HepG2 (cell line): ENCODE results near the gene ACSM6. TPM values are rescaled to one million over a fixed set of nuclear protein-coding genes. Genes with fewer than 3 reads are reported as not detected.

Experiments
- ATAC-seq: fragments of 200-7000 bp; cut with Tn5 transposase; 3 replicates; pipeline ENCODE4 v1.9.1; 2020; ENCODE audit warnings: mild to moderate bottlenecking, moderate library complexity
- BruUV-seq: library from RNA; stranded (reverse); fragments of 400-500 nt; replicated peaks from 2 replicates; lab custom pipeline; 2021; lab: Mats Ljungman, UMichigan
- CTCF ChIA-PET: fragments of 300-600 bp; formaldehyde crosslinking; extraction: SDS; loops from one replicate; lab custom pipeline; 2021; ENCODE audit warnings: low total read pairs, inconsistent platforms, low intra/inter-chr PET ratio; lab: Yijun Ruan, JAX
- POLR2A ChIA-PET: fragments of 350-600 bp; sonication (Branson Sonifier 250); formaldehyde crosslinking; loops from one replicate; lab custom pipeline; 2020; ENCODE audit warnings: antibody characterized with exemption, inconsistent platforms; lab: Yijun Ruan, JAX
- DNase-seq: peaks from one replicate; pipeline ENCODE4 v3.0.0-alpha.2; 2015; ENCODE audit warnings: low spot score
- FAIRE-seq: peaks from 3 replicates; lab custom pipeline; 2011; peaks lifted over from hg19 to GRCh38; lab: Jason Lieb, UNC
- H2AFZ ChIP-seq: one replicate; pipeline ENCODE4 v1.6.1; 2011; ENCODE audit warnings: low read length, inconsistent platforms
- H3K27ac ChIP-seq: fragments of 300-600 bp; 3 replicates; pipeline ENCODE4 v1.8.0; 2011; ENCODE audit warnings: mixed run types, mild to moderate bottlenecking, mixed read lengths, low read length, inconsistent platforms; ENCODE audit not compliant: insufficient read depth; ENCODE audit errors: extremely low read length
- H3K27me3 ChIP-seq, 2 experiments: fragments of 200-600 bp in 1 of 2; 2 replicates in 1 of 2; 3 replicates in 1 of 2; pipeline versions ENCODE4 v1.6.0 to v1.8.0; 2011; ENCODE audit warnings: low read length in 2 of 2, mild to moderate bottlenecking in 2 of 2, moderate library complexity in 2 of 2, inconsistent platforms in 1 of 2; ENCODE audit not compliant: insufficient read depth in 2 of 2, control insufficient read depth in 1 of 2
- H3K36me3 ChIP-seq, 2 experiments: fragments of 200-600 bp in 1 of 2; replicated peaks in 1 of 2; 2 replicates in 1 of 2; 3 replicates in 1 of 2; pipeline versions ENCODE4 v1.5.1 to v1.8.0; 2011; ENCODE audit warnings: low read length in 2 of 2, inconsistent platforms in 1 of 2; ENCODE audit not compliant: insufficient read depth in 2 of 2, control insufficient read depth in 1 of 2
- H3K4me1 ChIP-seq: 2 replicates; pipeline ENCODE4 v1.5.1; 2012; ENCODE audit warnings: low read length, inconsistent platforms; ENCODE audit not compliant: insufficient read depth
- H3K4me2 ChIP-seq: 2 replicates; pipeline ENCODE4 v1.6.0; 2011; ENCODE audit warnings: low read depth, low read length, inconsistent platforms
- H3K4me3 ChIP-seq, 3 experiments: fragments of 200-600 bp in 1 of 3; sonication (generic), shearing (Covaris generic) in 1 of 3; replicated peaks in 1 of 3; 2 replicates each; pipeline ENCODE4 v1.5.1; 2011 to 2016; ENCODE audit warnings: low read length in 3 of 3, inconsistent platforms in 2 of 3, low read depth in 2 of 3, mild to moderate bottlenecking in 2 of 3, control low read depth in 1 of 3, mixed read lengths in 1 of 3; ENCODE audit not compliant: insufficient read depth in 1 of 3
- H3K79me2 ChIP-seq: one replicate; pipeline ENCODE4 v1.6.1; 2011; ENCODE audit warnings: low read length, inconsistent platforms; ENCODE audit not compliant: insufficient read depth
- H3K9ac ChIP-seq: 2 replicates; pipeline ENCODE4 v1.6.0; 2011; ENCODE audit warnings: mild to moderate bottlenecking, low read depth, low read length, inconsistent platforms; ENCODE audit not compliant: insufficient read depth
- H3K9me3 ChIP-seq: 2 replicates; pipeline ENCODE4 v1.5.1; 2012; ENCODE audit warnings: mild to moderate bottlenecking, low read length
- H4K20me1 ChIP-seq: 2 replicates; pipeline ENCODE4 v1.6.0; 2011; ENCODE audit warnings: inconsistent platforms, mild to moderate bottlenecking, low read length, moderate library complexity; ENCODE audit not compliant: insufficient read depth
- EP300 ChIP-seq, 3 experiments: sonication (generic) in 1 of 3; formaldehyde crosslinking in 1 of 3; IDR thresholded peaks; 2 replicates each; pipeline versions ENCODE4 v1.5.1 to v1.6.1; 2011 to 2020; ENCODE audit warnings: low read depth in 2 of 3, low read length in 2 of 3, borderline replicate concordance in 1 of 3, improper control_type of control experiment in 1 of 3, mild to moderate bottlenecking in 1 of 3, missing genetic modification reagents in 1 of 3, moderate library complexity in 1 of 3
- GATA4 ChIP-seq: sonication (generic); IDR thresholded peaks from 2 replicates; pipeline ENCODE4 v1.6.1; 2016; ENCODE audit warnings: antibody characterized with exemption, low read depth, borderline replicate concordance
- GATAD2A ChIP-seq: IDR thresholded peaks from 2 replicates; pipeline ENCODE4 v1.6.1; 2016
- HHEX ChIP-seq: IDR thresholded peaks from 2 replicates; pipeline ENCODE4 v1.6.1; 2016; ENCODE audit warnings: control low read depth
- KAT8 ChIP-seq: IDR thresholded peaks from 2 replicates; pipeline ENCODE4 v1.6.1; 2016; ENCODE audit warnings: missing genetic modification reagents, missing compliant biosample characterization
- MZF1 ChIP-seq: sonication (generic); formaldehyde crosslinking; IDR thresholded peaks from 2 replicates; pipeline ENCODE4 v1.8.1; 2023; ENCODE audit warnings: mild to moderate bottlenecking, missing genetic modification reagents, borderline replicate concordance
- RBM39 ChIP-seq: fragments of 200-400 bp; formaldehyde crosslinking; IDR thresholded peaks from one replicate; pipeline ENCODE4 v1.6.1; 2018; ENCODE audit warnings: antibody characterized with exemption, mild to moderate bottlenecking, low read depth, low read length; ENCODE audit not compliant: poor library complexity, severe bottlenecking
- RNF219 ChIP-seq: sonication (generic); formaldehyde crosslinking; IDR thresholded peaks from 2 replicates; pipeline ENCODE4 v1.5.0; 2020; ENCODE audit warnings: mild to moderate bottlenecking, missing genetic modification reagents
- SAFB2 ChIP-seq: sonication (generic); formaldehyde crosslinking; IDR thresholded peaks from 2 replicates; pipeline ENCODE4 v1.5.1; 2020; ENCODE audit warnings: missing genetic modification reagents, low read depth, mild to moderate bottlenecking, borderline replicate concordance
- SOX13 ChIP-seq, 3 experiments: fragments of 450-650 bp in 1 of 3; sonication (generic) in 1 of 3; formaldehyde crosslinking in 1 of 3; IDR thresholded peaks in 2 of 3; conservative IDR thresholded peaks in 1 of 3; 2 replicates each; pipeline versions ENCODE4 v1.5.0 to v1.6.1; 2016 to 2020; ENCODE audit warnings: antibody characterized with exemption in 1 of 3, mild to moderate bottlenecking in 1 of 3, missing compliant biosample characterization in 1 of 3, missing genetic modification reagents in 1 of 3, moderate library complexity in 1 of 3
- ZMYM4 ChIP-seq: sonication (generic); formaldehyde crosslinking; IDR thresholded peaks from 2 replicates; pipeline ENCODE4 v1.8.1; 2023; ENCODE audit warnings: mild to moderate bottlenecking, missing genetic modification reagents
- ZNF331 ChIP-seq: sonication (generic); formaldehyde crosslinking; IDR thresholded peaks from 2 replicates; pipeline ENCODE4 v1.4.0; 2020; ENCODE audit warnings: missing genetic modification reagents
- ZNF549 ChIP-seq: sonication (generic); formaldehyde crosslinking; IDR thresholded peaks from 2 replicates; pipeline ENCODE4 v1.5.0; 2020; ENCODE audit warnings: missing genetic modification reagents
- in situ Hi-C: cut with HindIII; loops from 2 replicates; pipeline ENCODE4 v1.10.0; 2017; ENCODE audit warnings: low pct_unique_long_range_greater_than_20kb; ENCODE audit not compliant: extremely low pct_ligation_motif_present
- intact Hi-C: fragments of 100-400 bp; cut with micrococcal nuclease; formaldehyde crosslinking; loops from one replicate; pipeline ENCODE4 v1.10.0; 2022; ENCODE audit not compliant: unreplicated experiment
- polyA plus RNA-seq, 8 experiments: library from polyadenylated mRNA; depleted of rRNA in 3 of 8; stranded (reverse) in 7 of 8; unstranded in 1 of 8; fragments of >200 nt; fragmentation: Illumina TruSeq in 4 of 8; extraction: Trizol in 4 of 8; gene quantifications; 2 replicates each; pipeline versions ENCODE4 v1.2.1 to v1.2.3, GENCODE V29; 2011 to 2016; ENCODE audit warnings: low read depth in 4 of 8, missing spikeins in 1 of 8, mixed read lengths in 1 of 8; ENCODE audit not compliant: insufficient read depth in 1 of 8
- total RNA-seq, 5 experiments: library from RNA; depleted of rRNA; stranded (reverse); fragments of >200 nt; fragmentation: Illumina TruSeq; extraction: Trizol; gene quantifications; 2 replicates each; pipeline ENCODE4 v1.2.3, GENCODE V29; 2016; ENCODE audit warnings: low read depth in 1 of 5
- TF ChIP-seq, protein P1 (sequence below): IDR thresholded peaks from 2 replicates; pipeline ENCODE4 v1.4.0; 2020; ENCODE audit warnings: mild to moderate bottlenecking, missing genetic modification reagents
- TF ChIP-seq, protein P2 (sequence below): sonication (generic); formaldehyde crosslinking; IDR thresholded peaks from 2 replicates; pipeline ENCODE4 v1.8.1; 2023; ENCODE audit warnings: mild to moderate bottlenecking, missing genetic modification reagents

The ACSM6 gene
- total and polyA plus RNA-seq, 2 of the 13 experiments (the other 11 are each of a cell fraction or from before 2014, with no cell fraction given) = not detected

- no peak for TF ChIP-seq RNF219
Measured at GRCh38 chr10:95187617-95188016, 6.4 kb upstream of the ACSM6 start (continued).

DNA sequence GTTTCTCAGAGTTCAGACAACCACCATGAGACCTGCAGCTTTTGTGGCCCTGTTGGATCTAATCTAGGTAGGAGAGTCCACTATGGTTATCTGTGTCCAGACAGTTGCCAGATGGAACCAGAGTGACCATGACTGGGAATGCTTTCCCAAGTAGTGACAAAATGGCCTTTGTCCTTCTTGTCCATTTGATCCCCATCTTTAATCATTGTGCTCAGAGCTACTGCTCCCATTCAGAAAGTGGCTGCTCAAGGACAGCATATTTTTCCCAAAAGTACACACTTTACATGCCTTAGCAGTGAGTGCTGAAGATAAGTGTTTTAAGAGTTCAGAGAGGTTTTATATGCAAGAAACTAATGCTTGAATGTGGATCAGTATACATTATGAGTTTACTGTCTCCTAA lies 5.4 kb upstream of the ACSM6 start:
- no peak overlapping the region for H3K9ac ChIP-seq
- no peaks in the 10 kb centered on the region for H4K20me1 ChIP-seq
- no peak for ATAC-seq
- CTCF ChIA-PET = no interaction called here
- H3K27me3 ChIP-seq = no peaks in the 10 kb centered on the region
- H3K4me1 ChIP-seq = peaks cover 18% of the 10 kb centered on the region
- no peaks in the 10 kb centered on the region for H3K9me3 ChIP-seq
- H2AFZ ChIP-seq = no peak overlapping the region
- peak; percentile 73 for FAIRE-seq
- intact Hi-C loops = no loop called here
- BruUV-seq = no TSS peak
- H3K27ac ChIP-seq = no peak overlapping the region
- H3K36me3 ChIP-seq = no peaks in the 10 kb centered on the region
- no peaks in the 10 kb centered on the region for H3K79me2 ChIP-seq
- DNase-seq = peak; percentile 32
- POLR2A ChIA-PET = no interaction called here
- in situ Hi-C loops = no loop called here
- H3K4me3 ChIP-seq = no peak overlapping the region
- peak overlapping the region; percentile 6; the same call in 1 of the 2 replicates for H3K4me2 ChIP-seq
- TF ChIP-seq ZNF331 (CRISPR knock-in tag) (0 out of 2 replicates have a peak, but pooled peaks have one; percentile 21), GATAD2A (CRISPR knock-in tag) (0 out of 2 replicates have a peak, but pooled peaks have one; percentile 16), ZMYM4 (CRISPR knock-in tag) (peak; percentile 58), ZNF549 (no peak), HHEX (CRISPR knock-in tag) (no peak), RBM39 (no peak), MZF1 (CRISPR knock-in tag) (no peak), EP300 (IDR thresholded peaks at IDR 0.05; ENCODE audit: low read depth in 2 of 2, low read length in 2 of 2) (0 out of 4 replicates have a peak, but pooled peaks of 1 of the 2 experiments have one; percentile 8), EP300 (CRISPR knock-in tag; IDR thresholded peaks at IDR 0.05; ENCODE audit: borderline replicate concordance) (no peak), KAT8 (CRISPR knock-in tag) (peak; percentile 43; the same call in 1 of the 2 replicates), SOX13 (IDR thresholded peaks at IDR 0.05) (no peak), SOX13 (CRISPR knock-in tag; conservative IDR thresholded peaks at IDR 0.05 in 1 of 2, IDR thresholded peaks at IDR 0.05 in 1 of 2) (peak in 1 of 2 experiments; percentile 75; a peak in 2 of 4 replicates), SAFB2 (CRISPR knock-in tag) (no peak), GATA4 (no peak)
- TF ChIP-seq, protein P1, sequence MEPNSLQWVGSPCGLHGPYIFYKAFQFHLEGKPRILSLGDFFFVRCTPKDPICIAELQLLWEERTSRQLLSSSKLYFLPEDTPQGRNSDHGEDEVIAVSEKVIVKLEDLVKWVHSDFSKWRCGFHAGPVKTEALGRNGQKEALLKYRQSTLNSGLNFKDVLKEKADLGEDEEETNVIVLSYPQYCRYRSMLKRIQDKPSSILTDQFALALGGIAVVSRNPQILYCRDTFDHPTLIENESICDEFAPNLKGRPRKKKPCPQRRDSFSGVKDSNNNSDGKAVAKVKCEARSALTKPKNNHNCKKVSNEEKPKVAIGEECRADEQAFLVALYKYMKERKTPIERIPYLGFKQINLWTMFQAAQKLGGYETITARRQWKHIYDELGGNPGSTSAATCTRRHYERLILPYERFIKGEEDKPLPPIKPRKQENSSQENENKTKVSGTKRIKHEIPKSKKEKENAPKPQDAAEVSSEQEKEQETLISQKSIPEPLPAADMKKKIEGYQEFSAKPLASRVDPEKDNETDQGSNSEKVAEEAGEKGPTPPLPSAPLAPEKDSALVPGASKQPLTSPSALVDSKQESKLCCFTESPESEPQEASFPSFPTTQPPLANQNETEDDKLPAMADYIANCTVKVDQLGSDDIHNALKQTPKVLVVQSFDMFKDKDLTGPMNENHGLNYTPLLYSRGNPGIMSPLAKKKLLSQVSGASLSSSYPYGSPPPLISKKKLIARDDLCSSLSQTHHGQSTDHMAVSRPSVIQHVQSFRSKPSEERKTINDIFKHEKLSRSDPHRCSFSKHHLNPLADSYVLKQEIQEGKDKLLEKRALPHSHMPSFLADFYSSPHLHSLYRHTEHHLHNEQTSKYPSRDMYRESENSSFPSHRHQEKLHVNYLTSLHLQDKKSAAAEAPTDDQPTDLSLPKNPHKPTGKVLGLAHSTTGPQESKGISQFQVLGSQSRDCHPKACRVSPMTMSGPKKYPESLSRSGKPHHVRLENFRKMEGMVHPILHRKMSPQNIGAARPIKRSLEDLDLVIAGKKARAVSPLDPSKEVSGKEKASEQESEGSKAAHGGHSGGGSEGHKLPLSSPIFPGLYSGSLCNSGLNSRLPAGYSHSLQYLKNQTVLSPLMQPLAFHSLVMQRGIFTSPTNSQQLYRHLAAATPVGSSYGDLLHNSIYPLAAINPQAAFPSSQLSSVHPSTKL (CRISPR knock-in tag) = peak; percentile 34; the same call in 1 of the 2 replicates
- TF ChIP-seq, protein P2, sequence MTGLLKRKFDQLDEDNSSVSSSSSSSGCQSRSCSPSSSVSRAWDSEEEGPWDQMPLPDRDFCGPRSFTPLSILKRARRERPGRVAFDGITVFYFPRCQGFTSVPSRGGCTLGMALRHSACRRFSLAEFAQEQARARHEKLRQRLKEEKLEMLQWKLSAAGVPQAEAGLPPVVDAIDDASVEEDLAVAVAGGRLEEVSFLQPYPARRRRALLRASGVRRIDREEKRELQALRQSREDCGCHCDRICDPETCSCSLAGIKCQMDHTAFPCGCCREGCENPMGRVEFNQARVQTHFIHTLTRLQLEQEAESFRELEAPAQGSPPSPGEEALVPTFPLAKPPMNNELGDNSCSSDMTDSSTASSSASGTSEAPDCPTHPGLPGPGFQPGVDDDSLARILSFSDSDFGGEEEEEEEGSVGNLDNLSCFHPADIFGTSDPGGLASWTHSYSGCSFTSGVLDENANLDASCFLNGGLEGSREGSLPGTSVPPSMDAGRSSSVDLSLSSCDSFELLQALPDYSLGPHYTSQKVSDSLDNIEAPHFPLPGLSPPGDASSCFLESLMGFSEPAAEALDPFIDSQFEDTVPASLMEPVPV (CRISPR knock-in tag) = no peak
